Endodermal cell (in vitro differentiated cells): Measurements from ENCODE around the gene FAM227B. TPM values are rescaled to one million over a fixed set of nuclear protein-coding genes. Genes with fewer than 3 reads are reported as not detected.
A peak's percentile ranks its signal among the peaks of the same experiment; 100 is the strongest.

Source experiments
- DNase-seq: peaks from one replicate; pipeline ENCODE4 v3.0.0-alpha.2; 2017
- H3K27ac ChIP-seq: 2 replicates; pipeline ENCODE4 v1.5.1; 2013; ENCODE audit warnings: mild to moderate bottlenecking, low read depth, low read length, moderate library complexity
- H3K27me3 ChIP-seq: 2 replicates; pipeline ENCODE4 v1.6.1; 2013; ENCODE audit warnings: mild to moderate bottlenecking, low read length, moderate library complexity; ENCODE audit not compliant: insufficient read depth, control insufficient read depth, poor library complexity, severe bottlenecking
- H3K36me3 ChIP-seq: 2 replicates; pipeline ENCODE4 v1.7.0; 2013; ENCODE audit warnings: mild to moderate bottlenecking, low read length, moderate library complexity; ENCODE audit not compliant: control insufficient read depth, insufficient read depth
- H3K4me1 ChIP-seq: one replicate; pipeline ENCODE4 v1.7.0; 2013; ENCODE audit warnings: low read length; ENCODE audit not compliant: control insufficient read depth, insufficient read depth
- H3K4me3 ChIP-seq: 2 replicates; pipeline ENCODE4 v1.5.1; 2013; ENCODE audit warnings: mild to moderate bottlenecking, low read length, moderate library complexity
- H3K9ac ChIP-seq: 2 replicates; pipeline ENCODE4 v1.6.1; 2013; ENCODE audit warnings: mild to moderate bottlenecking, low read length, moderate library complexity; ENCODE audit not compliant: poor library complexity, severe bottlenecking; ENCODE audit errors: extremely low read depth
- H3K9me3 ChIP-seq: 2 replicates; pipeline ENCODE4 v1.6.1; 2013; ENCODE audit warnings: mild to moderate bottlenecking, low read length, moderate library complexity; ENCODE audit not compliant: control insufficient read depth
- H3K27ac Mint-ChIP-seq: 2 replicates; pipeline ENCODE4 v1.8.0; 2020; ENCODE audit warnings: mixed read lengths
- H3K27me3 Mint-ChIP-seq: 2 replicates; pipeline ENCODE4 v1.8.0; 2021; ENCODE audit warnings: mild to moderate bottlenecking, mixed read lengths; ENCODE audit not compliant: insufficient read depth
- H3K36me3 Mint-ChIP-seq: 2 replicates; pipeline ENCODE4 v1.8.0; 2020; ENCODE audit warnings: low read depth, mixed read lengths
- H3K4me1 Mint-ChIP-seq: 2 replicates; pipeline ENCODE4 v1.8.0; 2020; ENCODE audit warnings: mixed read lengths
- H3K4me3 Mint-ChIP-seq: 2 replicates; pipeline ENCODE4 v1.8.0; 2020; ENCODE audit warnings: mild to moderate bottlenecking, moderate library complexity, mixed read lengths
- H3K9me3 Mint-ChIP-seq: 2 replicates; pipeline ENCODE4 v1.8.0; 2020; ENCODE audit warnings: mild to moderate bottlenecking, mixed read lengths
- CTCF ChIP-seq: fragments of 200-600 bp; sonication (generic); conservative IDR thresholded peaks from 2 replicates; pipeline ENCODE4 v1.5.0; 2021; ENCODE audit warnings: antibody characterized with exemption, mild to moderate bottlenecking
- WGBS, 2 experiments: methylation state at CpG; one replicate each; pipeline versions ENCODE4 v1.1.5 to v1.1.7; 2013; ENCODE audit warnings: missing lambda C conversion rate in 2 of 2, mixed read lengths in 1 of 2; ENCODE audit not compliant: insufficient coverage in 1 of 2, insufficient read length in 1 of 2; 5-methylcytosine and 5-hydroxymethylcytosine counted together
- total RNA-seq, 2 donors: library from RNA; stranded (reverse); fragmentation: NEBNext Ultra II Directional in 1 of 2; extraction: Animal tissue kit (Norgen Biotek cat#: 25700) in 1 of 2; gene quantifications; 2 replicates in 1 of 2; 3 replicates in 1 of 2; pipeline ENCODE4 v1.2.1, GENCODE V29; 2021

FAM227B gene
- total RNA-seq, 2 donors from 2014 or later, result 7.5 to 8.5 TPM

- Histone ChIP-seq H3K27me3 (no peaks in the 10 kb centered on the region), H3K36me3 (peaks cover 32% of the 10 kb centered on the region), H3K4me3 (peak overlapping the region; percentile 97), H3K4me1 (no peaks in the 10 kb centered on the region), H3K9me3 (peaks cover 32% of the 10 kb centered on the region), H3K27ac (no peak overlapping the region), H3K9ac (peak overlapping the region; percentile 76)
- Mint-ChIP-seq H3K36me3 (peaks cover 37% of the 10 kb centered on the region), H3K9me3 (peaks cover 19% of the 10 kb centered on the region), H3K4me1 (peaks cover 21% of the 10 kb centered on the region), H3K27me3 (no peaks in the 10 kb centered on the region), H3K4me3 (peak overlapping the region; percentile 90), H3K27ac (peak overlapping the region; percentile 100)
- no peak for DNase-seq
- TF ChIP-seq CTCF, result no peak
- WGBS, 2 experiments, result 60 to 83% methylated on average over 1 of the region's 1 CpG
These were observed 1.3 kb upstream of the FAM227B start for GRCh38 chr15:49621887-49622286.

DNA sequence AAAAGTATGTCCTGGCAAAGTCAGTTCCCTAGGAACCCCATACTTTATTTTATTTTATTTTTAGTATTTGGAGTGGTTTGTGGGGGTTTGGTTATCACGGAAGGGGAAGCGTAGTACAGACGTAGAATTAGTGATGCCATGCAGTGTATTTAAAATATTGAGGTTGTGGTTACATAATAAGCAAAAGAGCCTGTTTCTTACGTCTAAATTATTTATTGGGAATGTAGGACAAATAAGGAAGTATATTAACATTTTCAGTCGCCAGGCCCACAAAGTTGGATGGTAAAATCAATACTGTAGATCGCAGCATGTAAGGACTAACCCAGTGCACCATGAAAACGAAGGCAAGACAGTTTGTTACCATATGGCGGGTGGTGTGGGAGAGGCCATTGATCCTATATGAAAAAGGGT, 788 bp upstream of the FAM227B start:
- Histone ChIP-seq H3K9me3 (peaks cover 32% of the 10 kb centered on the region), H3K27me3 (no peaks in the 10 kb centered on the region), H3K9ac (peak overlapping the region; percentile 76), H3K36me3 (peaks cover 28% of the 10 kb centered on the region), H3K4me1 (no peaks in the 10 kb centered on the region), H3K4me3 (peak overlapping the region; percentile 97), H3K27ac (no peak overlapping the region)
- Mint-ChIP-seq H3K9me3 (peaks cover 19% of the 10 kb centered on the region), H3K36me3 (peaks cover 34% of the 10 kb centered on the region), H3K27me3 (no peaks in the 10 kb centered on the region), H3K4me1 (peaks cover 21% of the 10 kb centered on the region), H3K27ac (peak overlapping the region; percentile 100), H3K4me3 (peak overlapping the region; percentile 90)
- peak; percentile 11 for TF ChIP-seq CTCF
- no peak for DNase-seq
- 14 to 25% methylated on average over 7 to 8 of the region's 8 CpGs for WGBS, 2 experiments

GRCh38 chr15:49620199-49620598, 419 bp downstream of the FAM227B start:
- Histone ChIP-seq H3K9ac (peak overlapping the region; percentile 70), H3K4me1 (no peaks in the 10 kb centered on the region), H3K4me3 (peak overlapping the region; percentile 97), H3K27ac (no peak overlapping the region), H3K36me3 (peaks cover 16% of the 10 kb centered on the region), H3K27me3 (no peaks in the 10 kb centered on the region), H3K9me3 (peaks cover 23% of the 10 kb centered on the region)
- Mint-ChIP-seq H3K27ac (peak overlapping the region; percentile 100), H3K36me3 (peaks cover 30% of the 10 kb centered on the region), H3K27me3 (no peaks in the 10 kb centered on the region), H3K4me1 (peaks cover 21% of the 10 kb centered on the region), H3K4me3 (peak overlapping the region; percentile 90), H3K9me3 (peaks cover 24% of the 10 kb centered on the region)
- DNase-seq, result no peak
- TF ChIP-seq CTCF, result no peak
- WGBS, 2 experiments, result 37 to 43% methylated on average over 2 to 6 of the region's 6 CpGs
